Astrocyte of the spinal cord (primary cell): ENCODE measurements around the gene TRIM31.

Experiments used
- DNase-seq: peaks from one replicate; pipeline ENCODE4 v3.0.0; 2011; ENCODE audit warnings: low read depth, low spot score
- H3K4me3 ChIP-seq: 2 replicates; pipeline ENCODE4 v1.5.1; 2011; ENCODE audit warnings: low read depth, mild to moderate bottlenecking, low read length, moderate library complexity
- CTCF ChIP-seq: IDR thresholded peaks from 2 replicates; pipeline ENCODE4 v1.5.1; 2012; ENCODE audit warnings: low read depth, mild to moderate bottlenecking, low read length, inconsistent platforms
- in situ Hi-C: cut with HindIII; loops from 2 replicates; pipeline ENCODE4 v1.10.0; 2017; ENCODE audit warnings: low sequenced_read_pairs

TRIM31 gene

GRCh38 chr6:30135757-30136156 lies 22.9 kb upstream of the TRIM31 start, which contains the start of gene TRIM40:
TRIM40 (plus strand) TSS chr6:30136140; CDS start chr6:30137037, 897 bp downstream.
- in situ Hi-C loops = no loop called here
- no peak for DNase-seq
- no peak for TF ChIP-seq CTCF
- H3K4me3 ChIP-seq = no peak within 1 kb of the TSS

GRCh38 chr6:30135147-30135546 lies 22.3 kb upstream of the TRIM31 start:
- no peak for TF ChIP-seq CTCF
- DNase-seq = no peak
- in situ Hi-C loops = no loop called here
- H3K4me3 ChIP-seq = no peak overlapping the region

GRCh38 chr6:30131947-30132497 lies 19.1 kb upstream of the TRIM31 start:
- TF ChIP-seq CTCF = no peak
- no peak for DNase-seq

GRCh38 chr6:30130887-30131862 lies 18.3 kb upstream of the TRIM31 start:
- peak; percentile 79 for DNase-seq
- H3K4me3 ChIP-seq = no peak overlapping the region
- peak; percentile 99 for TF ChIP-seq CTCF
- in situ Hi-C loops = no loop called here

More at GRCh38 chr6:30131947-30132497, 19.1 kb upstream of the TRIM31 start:
- H3K4me3 ChIP-seq = no peak overlapping the region
- in situ Hi-C loops = no loop called here

- H3K4me3 ChIP-seq = no peak overlapping the region
- TF ChIP-seq CTCF = no peak
- in situ Hi-C loops = no loop called here
- DNase-seq = no peak
These were observed 17.3 kb upstream of the TRIM31 start for GRCh38 chr6:30130179-30130679.

GRCh38 chr6:30129265-30130178 lies 16.6 kb upstream of the TRIM31 start:
- no peak for TF ChIP-seq CTCF
- H3K4me3 ChIP-seq = no peak overlapping the region
- in situ Hi-C loops = no loop called here
- DNase-seq = no peak
